GM19240 (cell line): ENCODE data around the gene PSPH.

Source experiments
- DNase-seq: peaks from one replicate; pipeline ENCODE4 v3.0.0; 2011; ENCODE audit warnings: low spot score; ENCODE audit not compliant: insufficient read length

Gene PSPH

GRCh38 chr7:56007167-56007652 lies 44.0 kb downstream of the PSPH start:
- DNase-seq = no peak

GRCh38 chr7:56003749-56004148 lies 47.5 kb downstream of the PSPH start:
- no peak for DNase-seq

- no peak for DNase-seq
Observed at GRCh38 chr7:55996856-55997500, 54.3 kb downstream of the PSPH start.

- no peak for DNase-seq
Observed at GRCh38 chr7:55992346-55992745, 58.9 kb downstream of the PSPH start.

- no peak for DNase-seq
Observed at GRCh38 chr7:55983537-55983936, 67.7 kb downstream of the PSPH start.

GRCh38 chr7:55980266-55980665 lies 71.0 kb downstream of the PSPH start:
- DNase-seq = no peak

- DNase-seq = no peak
Observed at GRCh38 chr7:55977831-55978230, 73.4 kb downstream of the PSPH start.

- no peak for DNase-seq
Observed at GRCh38 chr7:55975988-55976633, 75.1 kb downstream of the PSPH start.

GRCh38 chr7:55973747-55974250 lies 77.4 kb downstream of the PSPH start:
- no peak for DNase-seq

- DNase-seq = no peak
Observed at GRCh38 chr7:55970978-55971377, 80.3 kb downstream of the PSPH start.

GRCh38 chr7:55970561-55970960 lies 80.7 kb downstream of the PSPH start:
- DNase-seq = no peak

- no peak for DNase-seq
Observed at GRCh38 chr7:55969391-55969790, 81.9 kb downstream of the PSPH start.

GRCh38 chr7:55966851-55967250 lies 84.4 kb downstream of the PSPH start:
- DNase-seq = no peak

- no peak for DNase-seq
Observed at GRCh38 chr7:55965805-55966421, 85.3 kb downstream of the PSPH start.

- no peak for DNase-seq
Observed at GRCh38 chr7:55965100-55965470, 86.2 kb downstream of the PSPH start.

- DNase-seq = peak; percentile 67
Observed at GRCh38 chr7:55964261-55965099, 86.8 kb downstream of the PSPH start, which contains the start of gene NIPSNAP2. TSS of gene NIPSNAP2 (plus strand) at chr7:55964585. CDS start at chr7:55964610, 25 bp downstream.

- no peak for DNase-seq
Observed at GRCh38 chr7:55963584-55964168, 87.6 kb downstream of the PSPH start.

- DNase-seq = no peak
Observed at GRCh38 chr7:55962014-55962413, 89.2 kb downstream of the PSPH start.
